Hippocampal formation (tissue), 2 donors: ENCODE results near the gene TSPAN9.

ENCODE experiments used
- DNase-seq, 2 donors: peaks; one replicate each; lab custom pipeline; 2025; lab: John Stamatoyannopoulos, UW

TSPAN9 gene

DNA sequence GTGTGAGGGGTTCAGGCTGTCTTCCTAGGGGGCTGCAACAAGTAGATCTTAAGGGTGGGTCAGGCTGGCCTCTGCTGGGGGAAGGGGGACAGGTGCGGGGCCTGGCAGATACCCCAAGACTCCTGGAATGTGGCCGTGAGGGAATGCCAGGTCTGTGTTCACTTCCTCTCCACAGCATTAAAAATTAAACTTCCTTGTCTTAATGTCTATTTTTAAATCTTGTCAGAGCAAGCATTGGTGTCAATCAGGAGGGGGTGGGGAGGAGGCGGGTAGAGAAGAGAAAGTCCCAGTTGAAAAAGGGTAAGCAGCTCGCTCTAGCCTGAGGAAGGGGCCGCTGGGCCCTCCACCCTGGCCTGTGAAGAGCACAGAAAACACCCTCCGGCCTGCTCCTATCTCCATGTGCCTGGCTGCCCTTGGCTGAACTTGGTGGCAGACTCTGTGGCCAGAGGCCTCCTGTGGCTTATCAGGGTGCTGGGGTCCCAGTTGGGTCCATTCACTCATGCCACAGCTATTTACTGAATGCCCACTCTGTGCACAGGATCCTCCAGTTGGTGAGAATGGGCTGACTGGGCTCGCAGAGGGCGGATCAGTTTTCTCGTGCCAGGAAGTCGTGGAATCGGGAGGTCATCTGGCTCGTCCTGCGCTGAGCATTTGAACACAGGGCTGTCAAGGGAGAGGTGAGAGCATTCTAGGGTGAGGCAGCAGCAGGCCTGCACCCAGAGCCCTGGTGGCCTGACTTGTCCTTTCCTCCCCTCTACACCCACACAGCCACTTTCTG, 128.8 kb downstream of the TSPAN9 start:
- no peak for DNase-seq

DNA sequence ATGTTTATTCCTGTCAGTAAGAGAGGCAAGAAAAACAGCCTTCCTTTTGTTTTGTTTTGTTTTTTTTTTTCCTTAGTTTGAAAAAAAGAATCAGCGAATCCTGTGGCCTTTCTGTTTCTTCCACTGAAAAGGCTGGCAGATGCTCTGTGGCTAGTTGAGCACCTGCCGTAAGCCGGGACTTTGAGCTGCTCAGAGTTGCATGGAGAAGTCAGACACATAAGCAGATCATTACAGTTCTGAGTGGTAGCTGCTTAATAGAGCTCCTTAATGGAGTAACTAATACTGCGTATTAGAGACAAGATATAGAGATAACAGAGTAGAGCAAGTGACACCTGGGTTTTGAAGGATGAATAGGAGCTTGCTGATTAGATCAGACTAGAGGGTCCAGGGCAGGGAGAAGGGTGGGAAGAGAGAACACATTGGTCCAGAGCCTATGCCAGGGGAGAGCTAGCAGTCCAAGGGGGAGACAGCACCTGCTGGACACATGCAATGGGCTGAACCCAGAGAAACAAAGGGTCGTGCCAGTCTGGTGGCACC, 129.4 kb downstream of the TSPAN9 start:
- DNase-seq: no peak

DNA sequence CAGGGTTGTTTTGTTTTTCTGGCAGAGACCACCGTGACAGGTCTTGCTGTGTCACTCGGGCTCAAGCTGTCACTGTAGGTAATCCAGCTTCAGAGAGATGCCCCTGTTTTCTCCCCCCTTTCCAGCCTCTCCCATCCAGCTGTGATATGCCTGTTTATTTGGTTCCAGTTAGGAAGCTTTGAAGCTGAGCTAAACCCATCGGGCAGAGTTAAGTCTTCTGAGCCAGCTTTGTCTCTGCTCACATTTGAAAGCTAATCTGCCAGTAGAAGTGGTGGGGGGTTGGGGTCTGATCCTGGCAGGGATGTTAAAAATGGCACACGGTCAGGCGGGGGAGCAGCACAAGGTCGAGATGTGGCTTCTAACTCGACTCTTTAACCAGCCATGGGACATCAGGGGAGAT, 130.0 kb downstream of the TSPAN9 start:
- DNase-seq: no peak

DNA sequence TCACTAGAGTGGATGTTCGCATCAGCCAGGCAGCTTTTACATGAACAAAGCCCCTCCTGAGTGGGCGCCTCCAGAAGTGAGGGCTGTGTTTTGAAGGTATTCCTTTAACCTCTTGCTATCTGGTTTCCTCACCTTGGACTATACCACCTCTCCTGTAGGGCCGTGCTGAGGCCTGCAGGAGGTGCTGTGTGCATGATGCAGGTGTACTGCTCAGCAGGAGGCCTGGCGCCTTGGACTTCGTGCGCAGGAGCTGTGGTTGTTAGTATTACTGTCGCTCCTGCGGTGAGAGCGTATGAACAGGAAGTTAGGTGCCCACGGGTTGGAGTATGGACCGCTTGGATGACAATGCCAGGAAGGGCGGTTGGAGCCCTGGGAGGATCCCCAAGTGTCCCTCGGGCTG, 130.7 kb downstream of the TSPAN9 start:
- DNase-seq: no peak

DNA sequence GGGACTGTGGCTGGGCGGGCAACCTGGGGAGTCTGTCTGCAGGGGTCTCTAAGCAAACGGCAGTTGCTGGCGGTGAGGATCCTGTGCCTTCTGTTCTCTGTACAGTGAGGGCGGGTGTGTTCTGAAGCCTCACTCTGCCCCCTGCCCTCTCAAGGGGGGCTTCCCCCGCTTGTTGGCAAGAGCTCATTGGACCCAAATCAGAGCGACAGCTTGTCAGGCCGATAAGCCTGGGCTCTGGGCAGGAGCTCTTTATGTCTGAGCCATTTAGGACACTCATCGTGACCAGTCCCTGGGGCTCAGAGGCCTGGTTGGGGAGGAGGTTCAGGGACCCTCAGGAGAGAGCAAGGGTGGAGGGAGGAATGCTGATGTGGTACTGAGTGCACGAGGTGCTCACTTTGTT, 136.0 kb downstream of the TSPAN9 start:
- DNase-seq: no peak

DNA sequence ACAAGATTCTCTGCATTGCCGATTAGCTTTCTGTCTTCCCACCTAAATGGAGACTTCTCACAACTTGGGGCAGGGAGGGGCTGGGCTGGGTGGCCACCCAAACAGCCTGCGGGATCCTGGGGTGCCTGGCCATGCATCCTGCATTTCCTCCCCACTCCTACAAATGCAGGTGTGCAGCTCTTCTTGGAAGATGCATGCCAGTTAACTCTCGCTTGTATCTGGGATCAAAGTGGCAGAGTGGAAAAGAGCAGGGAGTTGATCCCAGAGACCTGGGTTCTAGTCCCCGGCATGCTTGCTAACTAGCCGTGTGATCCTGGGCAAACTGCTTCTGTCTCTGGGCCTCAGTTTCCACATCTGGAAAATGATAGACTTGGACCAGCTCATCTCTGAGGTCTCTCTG, 136.6 kb downstream of the TSPAN9 start:
- no peak for DNase-seq

DNA sequence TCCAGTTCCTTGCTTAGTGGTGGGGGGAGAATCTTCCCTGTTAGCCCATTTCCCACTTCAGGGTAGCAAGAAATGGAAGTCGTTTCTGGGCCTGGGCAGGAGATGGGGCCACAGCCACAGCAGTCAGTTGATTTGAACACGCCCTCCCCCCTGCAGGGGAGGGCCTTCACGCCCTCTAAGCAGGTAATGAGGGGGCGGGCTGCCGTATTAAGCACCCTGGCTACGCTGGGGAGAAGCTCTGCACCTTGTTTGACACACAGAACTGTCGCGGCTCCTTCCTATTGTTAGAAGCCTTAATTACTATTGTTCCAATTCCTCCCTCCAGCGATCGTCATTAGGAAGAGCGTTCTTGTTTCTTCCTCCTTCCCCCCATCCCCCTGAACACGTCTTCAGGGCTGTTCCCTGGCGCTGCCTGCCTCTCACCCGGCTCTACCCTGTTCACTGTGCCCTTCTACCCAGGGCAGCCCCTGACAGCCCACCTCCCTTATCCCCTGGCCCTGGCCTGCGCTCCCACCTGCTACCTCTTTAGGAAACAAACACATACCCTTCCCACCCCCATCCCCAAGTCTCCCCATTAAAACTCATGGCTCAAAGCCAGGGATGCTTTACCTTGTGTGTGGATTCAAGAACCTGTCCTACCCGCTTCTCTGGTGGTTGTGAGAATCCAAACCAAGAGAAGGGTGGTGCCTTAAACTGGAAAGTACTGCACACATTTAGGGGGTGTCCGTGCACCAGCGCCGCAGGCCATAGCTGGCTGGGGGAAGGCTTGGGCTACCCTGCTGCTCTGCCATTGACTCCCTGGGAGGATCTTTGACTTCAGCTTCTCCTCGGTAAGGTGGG, 137.6 kb downstream of the TSPAN9 start:
- DNase-seq: no peak

DNA sequence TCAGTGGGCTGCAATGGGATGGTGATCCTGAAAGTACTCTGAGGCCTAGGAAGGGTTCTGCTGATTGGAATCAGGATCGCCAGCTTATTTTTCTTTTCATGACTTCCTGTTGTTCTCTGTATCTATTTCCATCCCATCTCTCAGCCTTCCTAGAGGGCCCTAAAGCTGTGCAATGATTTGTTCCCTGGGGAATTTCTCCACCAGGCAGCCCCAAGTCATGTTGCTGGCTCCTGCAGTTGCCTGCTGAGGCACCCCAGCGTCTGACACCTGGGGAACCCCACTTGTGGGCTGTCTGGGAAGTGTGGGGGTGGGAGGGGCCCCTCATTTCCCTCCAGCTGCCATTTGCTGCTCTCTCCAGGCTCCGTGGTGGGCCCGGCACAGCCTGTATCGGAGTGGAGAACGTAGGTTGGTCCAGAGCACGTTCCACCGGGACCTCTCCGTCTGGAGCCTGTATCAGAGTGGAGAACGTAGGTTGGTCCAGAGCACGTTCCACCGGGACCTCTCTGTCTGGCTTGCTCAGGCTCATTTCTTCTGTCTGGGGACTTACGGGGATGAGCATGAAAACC, 138.3 kb downstream of the TSPAN9 start:
- DNase-seq: no peak

DNA sequence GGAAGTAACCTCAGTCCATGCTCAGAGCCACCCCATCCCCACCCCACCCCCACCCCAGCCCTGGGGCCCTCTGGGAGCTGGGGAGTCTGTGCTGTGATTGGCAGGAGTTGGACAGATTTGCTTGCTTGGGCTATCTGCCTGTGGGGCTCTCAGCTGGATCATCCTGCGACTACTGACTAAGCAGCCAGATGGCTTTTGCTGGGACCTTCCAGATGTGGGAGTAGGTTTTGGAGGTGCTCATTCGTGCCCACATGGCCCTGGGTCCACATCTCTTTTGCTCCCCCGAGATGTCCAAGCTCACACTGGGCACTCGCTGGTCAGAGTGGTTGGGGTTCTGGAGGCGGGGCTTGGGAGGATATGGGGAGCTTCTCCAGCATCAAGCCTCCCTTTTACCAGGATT, 138.9 kb downstream of the TSPAN9 start:
- DNase-seq: no peak

DNA sequence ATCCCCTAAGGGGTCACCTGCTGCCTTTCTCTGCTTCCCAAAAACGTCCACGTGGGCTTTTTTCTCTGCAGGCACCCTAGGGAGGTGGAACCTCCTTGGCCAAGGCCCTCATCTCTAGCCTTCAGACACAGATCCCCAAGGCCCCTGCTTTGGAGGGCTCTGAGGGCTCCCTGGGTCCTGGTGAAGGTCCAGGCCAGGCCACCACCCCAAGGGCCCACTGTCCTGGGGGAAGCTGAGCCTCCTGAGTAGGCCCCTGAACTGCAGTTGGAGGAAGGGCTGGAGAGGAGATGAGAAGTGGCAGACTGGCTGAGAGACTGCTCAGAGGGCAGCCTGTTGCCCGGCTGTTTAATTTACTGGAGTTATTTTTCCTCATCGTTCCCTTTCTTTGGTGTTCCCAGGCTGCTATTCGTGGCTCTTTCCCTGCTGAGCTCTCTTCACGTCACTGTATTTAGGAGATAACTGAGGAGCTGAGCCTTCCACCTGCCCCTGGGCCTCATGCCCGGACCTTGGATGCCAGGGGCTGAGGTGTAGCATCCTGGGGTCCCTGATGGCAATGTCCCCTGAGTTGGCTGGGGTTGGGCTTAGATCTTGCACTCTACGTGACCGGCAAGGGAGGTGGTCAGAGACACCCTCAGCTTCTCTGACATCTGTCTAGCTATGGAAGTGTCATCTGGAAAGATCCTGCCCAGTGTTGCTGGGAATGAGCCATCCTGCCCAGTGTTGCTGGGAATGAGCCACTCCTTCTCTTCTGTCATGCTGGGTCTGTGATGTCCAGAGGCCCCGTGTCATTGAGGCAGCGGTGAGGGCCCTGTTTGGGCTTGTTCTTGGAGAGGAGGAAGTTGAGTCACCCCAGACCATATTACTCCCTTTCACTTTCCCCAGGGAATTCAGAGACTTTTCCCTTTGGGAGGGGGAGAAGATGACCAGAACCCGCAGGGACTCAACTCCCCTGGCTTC, 139.8 kb downstream of the TSPAN9 start:
- no peak for DNase-seq

DNA sequence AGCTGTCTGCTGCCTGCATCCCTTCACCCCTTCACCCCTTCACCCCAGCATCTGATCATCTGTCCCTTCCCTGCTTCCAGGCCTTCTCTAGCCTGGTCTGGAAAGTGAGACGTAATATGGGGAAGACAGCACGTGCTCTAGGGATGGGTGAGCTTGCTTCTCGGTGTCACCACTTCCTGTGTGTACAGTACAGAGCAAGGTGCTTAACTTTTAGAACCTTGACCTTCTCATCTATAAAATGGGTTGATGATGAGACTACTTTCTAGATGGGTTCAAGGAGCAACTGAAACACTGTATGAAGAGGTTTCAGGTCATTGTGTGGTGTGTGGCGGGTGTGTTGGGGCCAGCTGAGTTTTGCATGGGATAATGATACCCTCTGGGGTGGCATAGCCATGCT, 140.5 kb downstream of the TSPAN9 start:
- DNase-seq: no peak

DNA sequence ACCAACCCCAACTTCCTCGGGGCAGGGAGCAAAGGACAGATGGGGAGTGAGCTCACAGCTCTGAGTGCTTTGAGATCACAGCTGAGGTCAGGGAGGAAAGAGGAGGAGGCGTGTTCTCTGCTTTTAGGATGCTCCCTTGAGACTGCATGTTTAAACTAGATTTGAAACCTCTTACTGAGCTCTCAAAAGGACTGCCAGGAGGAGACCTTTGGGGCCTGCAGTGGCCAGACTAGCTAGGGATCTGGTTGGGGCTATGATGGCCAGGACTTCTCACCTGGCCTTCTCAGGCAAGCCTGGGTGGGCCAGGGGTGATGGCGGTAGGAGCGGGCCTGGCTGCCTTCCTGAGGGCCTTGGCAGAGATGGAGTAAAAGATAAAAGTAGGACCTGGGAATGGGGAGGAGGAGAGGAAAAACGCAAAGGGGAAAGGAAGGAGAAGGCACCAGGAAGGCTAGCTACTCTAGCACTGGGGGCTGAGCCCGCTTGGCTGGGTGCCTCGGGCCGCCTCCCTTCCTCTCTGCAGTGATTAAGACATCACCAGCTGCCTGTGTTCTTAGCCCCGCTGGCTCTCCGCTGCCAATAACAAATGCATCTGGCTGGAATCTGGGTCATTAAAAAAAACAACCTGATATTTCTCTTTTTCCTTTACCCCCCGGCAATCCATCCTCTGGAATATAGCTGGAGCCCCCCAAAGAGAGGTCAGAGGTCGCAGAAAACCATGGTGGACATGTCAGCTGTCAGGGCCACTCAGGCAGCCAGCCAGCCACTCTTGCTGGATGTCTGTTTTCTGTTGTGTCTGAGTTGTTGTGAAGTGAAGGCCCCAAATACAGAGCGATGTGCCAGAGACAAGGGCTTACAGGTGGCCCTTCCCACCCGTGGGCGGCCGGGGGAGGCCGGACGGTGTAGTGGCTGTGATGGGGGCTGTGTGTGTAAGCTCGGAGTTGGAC, 141.3 kb downstream of the TSPAN9 start:
- DNase-seq: no peak

DNA sequence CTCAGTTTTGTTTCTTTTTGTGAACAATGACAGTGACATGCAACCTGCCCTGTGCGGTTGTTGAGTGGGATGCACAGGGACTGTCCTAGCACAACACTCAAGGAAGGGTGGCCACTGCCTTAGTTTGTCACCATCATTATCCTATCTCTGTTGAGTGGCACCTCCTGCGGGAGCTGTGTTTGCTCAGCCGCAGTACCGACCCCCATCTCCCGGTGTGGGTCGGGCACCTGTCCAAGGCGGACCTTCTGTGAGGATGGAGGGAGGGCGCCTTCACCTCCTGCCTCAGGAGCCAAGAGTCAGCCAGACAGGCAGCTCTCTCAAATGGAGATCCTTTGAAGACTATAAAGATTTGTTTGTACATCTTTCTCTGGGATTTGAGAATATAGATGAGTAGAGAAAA, 142.1 kb downstream of the TSPAN9 start:
- no peak for DNase-seq

DNA sequence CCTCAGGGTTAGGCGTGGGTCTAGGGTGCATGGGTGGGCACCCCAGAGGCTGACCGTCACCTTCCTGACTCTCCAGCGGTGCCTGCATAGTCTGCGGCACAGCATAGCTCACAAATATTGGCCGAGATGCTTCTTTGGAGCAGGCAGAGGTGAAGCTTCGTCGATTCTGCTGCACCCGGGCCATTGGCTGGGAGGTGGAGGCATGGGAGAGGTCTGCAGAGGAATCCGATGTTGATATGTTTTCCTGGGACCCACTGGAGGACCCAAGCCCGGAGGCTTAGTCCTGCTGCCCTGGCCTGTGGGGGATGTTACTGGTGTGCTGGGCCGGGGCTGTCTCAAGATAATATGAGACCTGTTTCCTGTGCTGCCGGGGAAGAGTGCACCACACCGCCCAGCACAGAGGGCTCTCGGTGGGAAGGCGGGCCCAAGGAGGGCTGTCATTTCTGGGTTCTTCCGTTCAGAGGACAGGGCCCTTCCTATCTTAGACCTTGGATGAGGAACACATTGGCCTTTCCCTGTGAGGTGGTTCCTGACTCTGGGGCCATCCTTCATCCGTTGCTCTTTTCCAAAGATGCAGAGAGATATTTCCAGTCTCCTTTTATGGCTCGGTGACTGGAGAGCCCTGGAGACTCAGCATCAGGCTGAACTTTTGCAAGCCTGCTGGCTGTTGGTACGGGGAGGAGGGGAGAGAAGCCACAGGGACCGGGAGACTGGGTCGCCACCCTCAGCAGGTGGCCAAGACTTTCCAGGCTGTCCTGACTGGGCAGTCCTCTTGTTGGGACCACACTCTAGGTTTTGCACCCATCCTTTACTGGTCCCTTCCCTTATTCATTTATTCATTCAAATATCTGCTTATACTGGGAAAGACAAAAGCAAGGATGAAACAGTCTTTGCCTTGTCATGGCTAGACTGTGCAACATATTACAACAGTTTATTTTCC, 143.5 kb downstream of the TSPAN9 start:
- DNase-seq: no peak

DNA sequence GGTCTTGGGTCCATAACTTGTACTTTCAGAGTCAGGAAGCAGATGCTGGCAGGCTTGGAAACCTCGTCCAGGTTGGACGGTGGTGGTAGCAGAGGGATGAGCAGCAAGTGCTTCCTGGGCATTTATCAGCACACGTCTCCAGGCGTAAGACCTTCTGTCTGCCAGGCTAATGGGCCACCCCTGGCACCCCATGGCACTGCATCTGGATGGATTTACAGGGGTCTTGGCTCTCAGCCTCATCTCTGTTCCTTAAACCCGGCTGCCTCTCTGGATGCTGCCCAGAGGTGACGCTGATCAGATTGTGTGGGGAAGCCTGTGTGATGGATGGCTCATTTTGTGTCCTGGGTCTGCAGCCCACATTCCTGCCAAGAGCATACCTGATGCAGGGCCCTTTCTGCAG, 145.1 kb downstream of the TSPAN9 start:
- no peak for DNase-seq

DNA sequence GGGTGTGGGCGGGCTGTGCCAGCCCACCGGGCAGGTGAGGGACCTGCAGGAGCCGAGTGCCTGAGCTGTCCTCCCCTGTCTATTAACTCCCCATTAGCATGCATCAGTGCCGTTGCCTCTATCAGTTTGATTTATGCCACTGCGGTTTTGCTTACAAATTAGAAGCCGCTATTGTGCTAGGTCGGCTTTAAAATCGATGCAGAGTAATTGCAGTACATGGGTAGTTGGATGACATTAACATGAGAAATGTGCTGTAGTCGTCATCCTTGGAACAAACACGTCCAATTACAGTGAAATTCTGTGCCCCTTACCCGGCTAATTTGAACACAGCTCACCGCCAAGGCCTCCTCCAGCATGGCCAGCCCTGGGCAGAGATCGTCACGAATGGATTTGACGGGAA, 145.8 kb downstream of the TSPAN9 start:
- DNase-seq: no peak

DNA sequence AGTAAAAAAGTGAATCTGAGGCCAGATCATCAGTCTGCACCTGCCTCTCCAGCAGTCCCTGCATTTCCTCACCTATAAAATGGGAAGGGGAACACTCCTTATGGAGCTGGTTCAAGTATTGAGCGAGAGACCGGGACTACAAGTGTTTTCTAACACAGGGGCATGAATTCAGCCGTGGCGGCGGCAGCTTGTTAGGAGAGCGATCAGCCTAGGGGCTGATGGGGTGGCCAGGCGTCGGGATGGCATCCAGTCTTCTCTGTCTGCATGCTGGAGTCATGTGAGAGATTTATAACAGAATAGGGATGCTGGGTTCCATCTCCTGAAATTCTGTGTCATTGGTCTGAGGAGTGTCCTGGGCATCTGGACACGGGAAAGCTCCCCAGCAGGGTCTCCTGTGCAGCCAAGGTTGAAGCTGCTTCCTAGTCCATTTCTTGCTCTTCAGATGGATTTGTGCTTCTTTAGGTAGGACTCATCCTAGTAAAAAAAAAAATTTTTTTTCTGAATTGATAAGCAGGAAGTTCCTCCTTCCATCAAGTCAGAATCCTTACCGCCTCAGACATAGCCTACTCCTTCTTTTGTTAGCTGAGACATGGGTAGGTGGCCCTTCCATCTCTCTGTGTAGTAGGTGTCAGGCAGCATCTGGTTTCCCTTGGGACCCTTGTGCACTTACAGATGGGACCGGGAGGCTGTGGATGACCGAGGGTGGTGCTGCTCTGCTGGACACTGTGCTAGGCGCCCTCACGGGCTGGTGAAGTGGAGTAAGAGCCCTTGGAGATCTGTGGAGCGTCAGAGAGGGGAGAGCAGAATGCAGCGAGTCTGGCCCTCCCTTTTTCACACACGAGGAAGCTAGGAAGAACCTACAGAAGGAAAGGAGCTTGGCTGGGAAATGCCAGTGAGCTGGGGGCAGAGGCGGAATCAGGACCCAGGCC, 146.7 kb downstream of the TSPAN9 start:
- DNase-seq: no peak

DNA sequence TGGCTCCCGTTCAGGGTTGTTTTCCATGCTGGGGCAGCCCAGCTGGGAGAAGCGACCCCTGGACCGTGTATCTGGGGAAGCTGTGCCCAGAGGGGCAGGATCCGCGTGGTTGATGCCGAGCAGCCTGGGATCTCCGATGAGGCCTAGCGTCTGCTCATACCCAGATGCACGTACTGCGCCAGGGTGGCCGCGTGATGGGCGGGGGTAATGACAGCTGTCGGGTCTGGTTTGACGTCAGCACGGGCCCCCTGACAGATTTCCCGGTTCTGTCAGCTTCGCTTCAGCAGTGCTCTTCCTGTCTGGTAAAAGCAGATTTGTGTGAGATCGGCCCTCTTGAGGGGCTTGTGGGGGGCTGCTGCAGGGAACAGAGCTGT, 147.3 kb downstream of the TSPAN9 start:
- DNase-seq: no peak
